Measurements from ENCODE around the gene TMEM132C. TPM values are rescaled to one million over a fixed set of nuclear protein-coding genes. Genes with fewer than 3 reads are reported as not detected.
"Not testable (repeated sequence)": the region's sequence is repeated elsewhere in the genome, so short reads cannot be mapped to it uniquely, and the experiment has no call there.

The TMEM132C gene
- total RNA-seq, 1 donor from 2014 or later: 0.27 TPM

- no peak for DNase-seq (ENCODE audit: low spot score)
- intact Hi-C loops (cut with DNase I): no loop called here
Observed at GRCh38 chr12:128586451-128587029, 319.6 kb downstream of the TMEM132C start.

- DNase-seq (ENCODE audit: low spot score): no peak
- intact Hi-C loops (cut with DNase I): no loop called here
Observed at GRCh38 chr12:128587918-128588317, 320.9 kb downstream of the TMEM132C start.

GRCh38 chr12:128592220-128592744, 325.3 kb downstream of the TMEM132C start:
- intact Hi-C loops (cut with DNase I): no loop called here
- no peak for DNase-seq (ENCODE audit: low spot score)

GRCh38 chr12:128594521-128594920, 327.6 kb downstream of the TMEM132C start:
- intact Hi-C loops (cut with DNase I): no loop called here
- DNase-seq (ENCODE audit: low spot score): no peak

- intact Hi-C loops (cut with DNase I): no loop called here
Observed at GRCh38 chr12:128595609-128596008, 328.6 kb downstream of the TMEM132C start.

GRCh38 chr12:128600886-128601285, 333.9 kb downstream of the TMEM132C start:
- DNase-seq (ENCODE audit: low spot score): no peak
- intact Hi-C loops (cut with DNase I): no loop called here

More at GRCh38 chr12:128595609-128596008, 328.6 kb downstream of the TMEM132C start:
- no peak for DNase-seq (ENCODE audit: low spot score)

- no peak for DNase-seq (ENCODE audit: low spot score)
- intact Hi-C loops (cut with DNase I): no loop called here
Observed at GRCh38 chr12:128603573-128604115, 336.7 kb downstream of the TMEM132C start.

GRCh38 chr12:128604219-128604618, 337.2 kb downstream of the TMEM132C start:
- intact Hi-C loops (cut with DNase I); DNase-seq (ENCODE audit: low spot score): not testable (repeated sequence)

- intact Hi-C loops (cut with DNase I): no loop called here
- DNase-seq (ENCODE audit: low spot score): no peak
Observed at GRCh38 chr12:128606051-128606450, 339.1 kb downstream of the TMEM132C start.

GRCh38 chr12:128606538-128606937, 339.6 kb downstream of the TMEM132C start:
- no peak for DNase-seq (ENCODE audit: low spot score)
- intact Hi-C loops (cut with DNase I): no loop called here

GRCh38 chr12:128606970-128607369, 340.0 kb downstream of the TMEM132C start:
- intact Hi-C loops (cut with DNase I): no loop called here
- DNase-seq (ENCODE audit: low spot score): no peak

- DNase-seq (ENCODE audit: low spot score): no peak
- intact Hi-C loops (cut with DNase I): no loop called here
Observed at GRCh38 chr12:128607641-128608040, 340.7 kb downstream of the TMEM132C start.

GRCh38 chr12:128609861-128610260, 342.9 kb downstream of the TMEM132C start:
- intact Hi-C loops (cut with DNase I): no loop called here

GRCh38 chr12:128611736-128612135, 344.8 kb downstream of the TMEM132C start:
- DNase-seq (ENCODE audit: low spot score): no peak
- intact Hi-C loops (cut with DNase I): no loop called here

More at GRCh38 chr12:128609861-128610260, 342.9 kb downstream of the TMEM132C start:
- no peak for DNase-seq (ENCODE audit: low spot score)

- intact Hi-C loops (cut with DNase I): no loop called here
Observed at GRCh38 chr12:128612150-128612850, 345.3 kb downstream of the TMEM132C start.

GRCh38 chr12:128613837-128614590, 347.0 kb downstream of the TMEM132C start:
- intact Hi-C loops (cut with DNase I): no loop called here
- DNase-seq (ENCODE audit: low spot score): no peak

More at GRCh38 chr12:128612150-128612850, 345.3 kb downstream of the TMEM132C start:
- peak; percentile 31 for DNase-seq (ENCODE audit: low spot score)

GRCh38 chr12:128617304-128617833, 350.4 kb downstream of the TMEM132C start:
- intact Hi-C loops (cut with DNase I): no loop called here
- DNase-seq (ENCODE audit: low spot score): no peak

- intact Hi-C loops (cut with DNase I): no loop called here
- DNase-seq (ENCODE audit: low spot score): no peak
Observed at GRCh38 chr12:128619263-128619662, 352.3 kb downstream of the TMEM132C start.

GRCh38 chr12:128621304-128621703, 354.3 kb downstream of the TMEM132C start:
- DNase-seq (ENCODE audit: low spot score): no peak
- intact Hi-C loops (cut with DNase I): no loop called here

GRCh38 chr12:128623748-128624147, 356.8 kb downstream of the TMEM132C start:
- DNase-seq (ENCODE audit: low spot score): no peak

More at GRCh38 chr12:128623748-128624147, 356.8 kb downstream of the TMEM132C start:
- intact Hi-C loops (cut with DNase I): no loop called here

Measured in cardiac septum (tissue), 1 donor.